ENCODE results near the gene ZNF445.

Gene ZNF445

DNA sequence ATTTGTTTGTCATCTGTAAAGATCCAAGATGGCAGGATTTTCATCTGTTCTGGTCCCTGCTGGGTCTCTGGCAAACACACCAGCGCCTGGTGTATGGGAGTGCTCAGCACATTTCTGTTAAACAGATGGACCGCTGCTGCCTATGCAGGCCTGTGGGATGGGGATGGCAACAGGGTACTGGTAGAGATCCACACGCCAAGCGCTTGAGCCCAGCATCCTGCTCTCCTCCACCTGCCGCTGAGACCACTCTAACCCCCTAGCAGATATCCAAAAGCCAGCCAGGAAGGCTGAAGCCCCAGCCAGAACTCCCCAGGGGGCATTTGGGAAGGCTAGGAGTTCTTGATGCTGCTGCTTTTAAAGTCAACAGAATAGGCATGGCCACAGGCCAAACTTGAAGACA is 31.7 kb downstream of the ZNF445 start:
- DNase-seq (ENCODE audit: low read depth): no peak
- H3K4me3 ChIP-seq (ENCODE audit: low read depth, low read length): no peak overlapping the region
- TF ChIP-seq, protein P1, sequence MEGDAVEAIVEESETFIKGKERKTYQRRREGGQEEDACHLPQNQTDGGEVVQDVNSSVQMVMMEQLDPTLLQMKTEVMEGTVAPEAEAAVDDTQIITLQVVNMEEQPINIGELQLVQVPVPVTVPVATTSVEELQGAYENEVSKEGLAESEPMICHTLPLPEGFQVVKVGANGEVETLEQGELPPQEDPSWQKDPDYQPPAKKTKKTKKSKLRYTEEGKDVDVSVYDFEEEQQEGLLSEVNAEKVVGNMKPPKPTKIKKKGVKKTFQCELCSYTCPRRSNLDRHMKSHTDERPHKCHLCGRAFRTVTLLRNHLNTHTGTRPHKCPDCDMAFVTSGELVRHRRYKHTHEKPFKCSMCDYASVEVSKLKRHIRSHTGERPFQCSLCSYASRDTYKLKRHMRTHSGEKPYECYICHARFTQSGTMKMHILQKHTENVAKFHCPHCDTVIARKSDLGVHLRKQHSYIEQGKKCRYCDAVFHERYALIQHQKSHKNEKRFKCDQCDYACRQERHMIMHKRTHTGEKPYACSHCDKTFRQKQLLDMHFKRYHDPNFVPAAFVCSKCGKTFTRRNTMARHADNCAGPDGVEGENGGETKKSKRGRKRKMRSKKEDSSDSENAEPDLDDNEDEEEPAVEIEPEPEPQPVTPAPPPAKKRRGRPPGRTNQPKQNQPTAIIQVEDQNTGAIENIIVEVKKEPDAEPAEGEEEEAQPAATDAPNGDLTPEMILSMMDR (IDR thresholded peaks at IDR 0.05; ENCODE audit: control insufficient read depth, extremely low read depth, insufficient read depth): no peak

DNA sequence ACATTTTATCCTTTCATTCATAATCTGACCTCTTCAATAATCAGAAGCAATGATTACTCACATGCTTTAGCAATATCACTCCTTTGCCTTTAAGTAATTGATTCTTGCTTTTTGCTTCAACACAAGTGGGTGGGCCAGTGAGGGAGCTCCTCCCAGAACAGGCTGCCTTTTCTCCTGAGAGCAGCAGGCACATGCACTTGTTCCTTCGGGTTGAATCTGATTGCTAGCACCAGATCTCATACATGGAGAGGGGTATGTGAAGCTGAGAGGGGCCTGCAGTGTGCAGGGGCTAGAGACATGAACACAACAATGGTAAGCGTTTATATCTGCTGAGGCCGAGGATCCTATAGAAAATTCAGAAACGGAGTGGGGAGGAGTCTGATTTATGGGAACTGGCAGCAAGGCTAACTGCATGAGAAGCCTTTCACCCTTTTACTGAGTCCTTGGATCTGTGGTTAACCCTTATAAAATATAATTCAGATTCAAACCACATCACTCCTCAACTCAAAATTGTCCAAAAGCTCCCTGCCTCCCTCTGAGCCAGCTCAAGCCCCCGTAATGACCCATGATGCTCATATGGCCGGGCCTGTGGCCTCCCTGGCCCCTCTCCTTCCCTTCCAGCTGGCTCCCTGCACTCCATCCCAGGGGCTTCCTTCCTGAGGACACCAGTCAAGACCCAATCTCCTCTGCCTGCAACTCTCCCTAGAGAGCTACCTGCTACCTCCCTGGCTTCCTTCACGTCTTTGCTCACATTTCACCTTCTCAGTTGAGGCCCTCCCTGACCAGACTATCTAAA is 32.4 kb downstream of the ZNF445 start:
- TF ChIP-seq, protein P1 (IDR thresholded peaks at IDR 0.05; ENCODE audit: control insufficient read depth, extremely low read depth, insufficient read depth): no peak
- no peak overlapping the region for H3K4me3 ChIP-seq (ENCODE audit: low read depth, low read length)

DNA sequence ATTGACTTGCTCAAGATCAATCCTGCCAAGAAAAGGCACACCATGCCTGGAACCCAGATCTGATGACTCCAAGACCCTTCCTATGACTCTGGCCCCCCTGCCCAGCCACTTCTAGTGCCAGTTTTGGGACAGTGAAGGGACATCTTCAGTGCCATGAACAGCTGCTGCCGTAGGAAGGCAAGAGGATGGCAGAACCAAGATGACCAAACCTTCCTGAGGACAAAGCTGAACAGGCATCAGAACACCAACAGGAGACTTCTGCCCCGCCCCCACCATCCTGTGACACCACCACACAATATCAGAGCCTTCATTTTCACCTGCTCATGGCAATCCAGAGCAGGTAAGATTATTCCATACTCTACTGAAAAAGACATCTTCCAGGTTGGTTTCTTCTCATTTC is 33.0 kb downstream of the ZNF445 start:
- no peak for DNase-seq (ENCODE audit: low read depth)
- TF ChIP-seq, protein P1 (IDR thresholded peaks at IDR 0.05; ENCODE audit: control insufficient read depth, extremely low read depth, insufficient read depth): no peak
- H3K4me3 ChIP-seq (ENCODE audit: low read depth, low read length): no peak overlapping the region

More for the DNA sequence above, 32.4 kb downstream of the ZNF445 start:
- no peak for DNase-seq (ENCODE audit: low read depth)

DNA sequence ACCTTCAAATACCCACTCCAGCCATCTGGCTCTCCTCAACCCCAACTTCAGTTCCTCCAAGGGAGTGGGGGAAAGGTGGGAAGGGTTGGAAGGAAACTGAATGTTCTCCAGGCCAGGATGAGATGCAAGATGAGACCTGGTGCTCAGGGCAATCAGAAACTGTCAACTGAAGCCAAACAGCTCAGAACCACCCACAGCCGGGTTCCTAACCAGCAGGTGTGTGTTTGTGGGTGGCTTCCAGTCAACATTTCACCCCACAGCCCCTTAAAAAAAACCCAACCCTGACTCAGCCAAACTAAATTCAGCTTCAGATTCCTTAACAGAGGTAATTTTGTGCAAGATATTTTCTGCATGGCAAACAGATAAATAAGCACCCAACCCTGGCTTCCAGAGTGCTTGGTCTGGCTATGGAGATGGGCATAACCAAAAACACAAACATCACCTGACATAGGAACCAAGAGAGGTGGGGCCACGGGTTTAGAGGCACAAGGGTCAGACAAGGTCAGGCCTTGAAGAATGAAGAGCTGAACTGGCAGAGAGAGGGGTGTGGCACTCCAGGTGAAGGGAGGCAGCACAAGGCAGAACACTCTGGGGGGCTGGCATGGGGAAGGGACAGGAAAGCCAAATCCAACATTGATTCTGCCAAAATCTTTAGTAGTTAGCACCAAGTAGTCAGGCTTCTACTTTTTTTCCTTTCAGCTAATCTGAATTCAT is 34.7 kb downstream of the ZNF445 start:
- no peak overlapping the region for H3K4me3 ChIP-seq (ENCODE audit: low read depth, low read length)
- no peak for DNase-seq (ENCODE audit: low read depth)
- TF ChIP-seq, protein P1 (IDR thresholded peaks at IDR 0.05; ENCODE audit: control insufficient read depth, extremely low read depth, insufficient read depth): no peak

DNA sequence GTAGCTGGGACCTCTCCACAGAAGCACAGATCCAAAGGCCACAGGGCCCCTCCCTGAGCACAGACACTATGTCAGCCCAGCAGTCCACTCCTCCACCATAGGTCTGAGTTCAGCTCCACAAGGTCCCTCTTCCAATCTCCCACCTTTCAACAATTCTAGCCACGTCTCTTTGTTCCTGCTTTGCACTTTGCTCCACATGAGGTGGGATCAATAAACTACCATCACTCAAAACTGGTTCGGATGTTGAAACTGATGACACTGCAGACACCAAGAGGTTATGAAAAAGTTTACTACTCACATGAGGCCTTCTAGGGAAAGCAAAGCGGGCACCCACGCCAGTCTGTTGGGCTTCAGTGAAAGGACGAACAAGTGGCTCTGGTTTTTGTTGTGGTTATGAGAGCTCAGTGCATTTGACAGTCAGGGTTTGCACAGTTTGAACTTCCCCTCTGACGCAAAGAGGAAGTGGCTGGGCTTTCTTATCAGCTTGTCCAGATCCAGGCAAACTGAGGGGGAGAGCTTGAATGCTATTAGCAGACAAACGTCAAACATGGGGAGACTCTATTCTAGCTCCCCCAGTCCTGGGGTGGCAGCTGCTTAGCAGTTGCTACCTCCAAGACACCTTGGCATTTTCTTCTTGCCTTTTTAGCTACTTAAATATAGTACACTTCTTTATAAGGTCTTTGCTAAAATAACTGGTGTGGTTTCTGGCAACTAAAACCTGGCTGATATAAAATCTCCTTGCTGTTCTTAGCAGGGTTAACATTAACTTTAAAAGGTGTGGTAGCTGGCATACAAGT is 37.8 kb downstream of the ZNF445 start:
- no peak for DNase-seq (ENCODE audit: low read depth)
- no peak overlapping the region for H3K4me3 ChIP-seq (ENCODE audit: low read depth, low read length)
- TF ChIP-seq, protein P1 (IDR thresholded peaks at IDR 0.05; ENCODE audit: control insufficient read depth, extremely low read depth, insufficient read depth): no peak

DNA sequence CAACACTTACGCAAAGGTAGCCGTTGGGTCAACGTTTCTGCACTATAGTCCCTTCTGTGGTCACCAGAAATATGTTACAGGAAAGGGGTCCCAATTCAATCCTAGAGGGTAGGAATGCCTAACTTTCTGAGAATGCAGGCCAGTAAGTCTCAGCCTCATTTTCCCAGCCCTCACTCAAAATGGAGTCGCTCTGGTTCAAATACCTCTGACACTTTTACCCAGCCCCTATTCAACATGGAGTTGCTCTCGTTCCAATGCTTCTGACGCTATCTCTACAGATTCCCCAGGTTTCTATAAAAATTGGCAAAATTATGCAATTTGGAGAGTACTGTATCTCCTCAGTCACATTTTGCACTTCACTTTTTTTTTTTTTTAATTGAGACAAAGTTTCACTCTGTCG is 39.7 kb downstream of the ZNF445 start:
- no peak for DNase-seq (ENCODE audit: low read depth)

More for the DNA sequence above, 39.7 kb downstream of the ZNF445 start:
- H3K4me3 ChIP-seq (ENCODE audit: low read depth, low read length): no peak overlapping the region
- TF ChIP-seq, protein P1 (IDR thresholded peaks at IDR 0.05; ENCODE audit: control insufficient read depth, extremely low read depth, insufficient read depth): no peak

Measured in LNCaP clone FGC (cell line).